Measurements from ENCODE around the gene ITSN2.

DNA sequence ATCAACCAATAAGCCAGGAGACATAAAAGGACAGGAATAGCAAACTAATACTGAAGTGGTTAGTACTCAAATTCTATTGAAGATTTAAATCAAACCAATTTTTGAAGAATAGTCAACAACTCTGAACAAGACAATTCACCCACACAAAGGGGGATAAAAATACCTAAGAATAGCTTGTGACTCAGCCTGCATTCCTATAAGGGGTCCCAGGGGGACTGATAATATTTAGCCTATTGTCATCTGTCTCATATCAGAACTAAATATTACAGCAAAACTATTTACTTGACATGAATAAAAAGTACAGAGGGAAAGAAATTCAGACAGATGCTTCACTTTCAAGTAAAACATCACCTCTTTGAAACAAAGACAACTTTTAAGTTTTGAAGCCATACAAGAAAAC, 7.7 kb downstream of the ITSN2 start:
- TF ChIP-seq, protein P1, sequence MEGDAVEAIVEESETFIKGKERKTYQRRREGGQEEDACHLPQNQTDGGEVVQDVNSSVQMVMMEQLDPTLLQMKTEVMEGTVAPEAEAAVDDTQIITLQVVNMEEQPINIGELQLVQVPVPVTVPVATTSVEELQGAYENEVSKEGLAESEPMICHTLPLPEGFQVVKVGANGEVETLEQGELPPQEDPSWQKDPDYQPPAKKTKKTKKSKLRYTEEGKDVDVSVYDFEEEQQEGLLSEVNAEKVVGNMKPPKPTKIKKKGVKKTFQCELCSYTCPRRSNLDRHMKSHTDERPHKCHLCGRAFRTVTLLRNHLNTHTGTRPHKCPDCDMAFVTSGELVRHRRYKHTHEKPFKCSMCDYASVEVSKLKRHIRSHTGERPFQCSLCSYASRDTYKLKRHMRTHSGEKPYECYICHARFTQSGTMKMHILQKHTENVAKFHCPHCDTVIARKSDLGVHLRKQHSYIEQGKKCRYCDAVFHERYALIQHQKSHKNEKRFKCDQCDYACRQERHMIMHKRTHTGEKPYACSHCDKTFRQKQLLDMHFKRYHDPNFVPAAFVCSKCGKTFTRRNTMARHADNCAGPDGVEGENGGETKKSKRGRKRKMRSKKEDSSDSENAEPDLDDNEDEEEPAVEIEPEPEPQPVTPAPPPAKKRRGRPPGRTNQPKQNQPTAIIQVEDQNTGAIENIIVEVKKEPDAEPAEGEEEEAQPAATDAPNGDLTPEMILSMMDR (IDR thresholded peaks at IDR 0.05): no peak
- no peak for TF ChIP-seq POLR2A (IDR thresholded peaks at IDR 0.05)

Data from lower leg skin (tissue), 3 donors.